Coronary artery (tissue), 2 donors: ENCODE measurements around the gene IGF1R.
"Not testable (repeated sequence)": the region's sequence is repeated elsewhere in the genome, so short reads cannot be mapped to it uniquely, and the experiment has no call there.

Experiments used
- DNase-seq: peaks from one replicate; pipeline ENCODE4 v3.0.0-alpha.2; 2017; ENCODE audit warnings: low spot score
- H3K27ac ChIP-seq, 2 donors: fragments of 200-600 bp; sonication (generic); one replicate each; pipeline ENCODE4 v1.5.1; 2016 to 2019
- H3K4me3 ChIP-seq: fragments of 200-600 bp; sonication (generic); 2 replicates; pipeline ENCODE4 v1.5.1; 2016; ENCODE audit warnings: mild to moderate bottlenecking, moderate library complexity
- CTCF ChIP-seq: fragments of 200-600 bp; sonication (generic); IDR thresholded peaks from one replicate; pipeline ENCODE4 v1.5.1; 2019; ENCODE audit warnings: antibody characterized with exemption

IGF1R gene

GRCh38 chr15:98612490-98613110 is 35.7 kb upstream of the IGF1R start:
- no peak for TF ChIP-seq CTCF
- H3K27ac ChIP-seq, result no peak overlapping the region
- no peak for DNase-seq
- H3K4me3 ChIP-seq, result no peak overlapping the region

- DNase-seq, result no peak
- no peak for TF ChIP-seq CTCF
- Histone ChIP-seq H3K4me3 (no peak overlapping the region), H3K27ac (no peak overlapping the region)
Observed at GRCh38 chr15:98614681-98615080, 33.7 kb upstream of the IGF1R start.

- no peak overlapping the region for H3K4me3 ChIP-seq
- H3K27ac ChIP-seq, result no peak overlapping the region
- no peak for TF ChIP-seq CTCF
- no peak for DNase-seq
Observed at GRCh38 chr15:98616397-98616796, 31.9 kb upstream of the IGF1R start.

GRCh38 chr15:98617328-98617980 is 30.9 kb upstream of the IGF1R start:
- TF ChIP-seq CTCF, result no peak
- Histone ChIP-seq H3K4me3 (no peak overlapping the region), H3K27ac (no peak overlapping the region)
- no peak for DNase-seq

- not testable (repeated sequence) for H3K27ac ChIP-seq, H3K4me3 ChIP-seq, DNase-seq
Observed at GRCh38 chr15:98618576-98618975, 29.8 kb upstream of the IGF1R start.

DNA sequence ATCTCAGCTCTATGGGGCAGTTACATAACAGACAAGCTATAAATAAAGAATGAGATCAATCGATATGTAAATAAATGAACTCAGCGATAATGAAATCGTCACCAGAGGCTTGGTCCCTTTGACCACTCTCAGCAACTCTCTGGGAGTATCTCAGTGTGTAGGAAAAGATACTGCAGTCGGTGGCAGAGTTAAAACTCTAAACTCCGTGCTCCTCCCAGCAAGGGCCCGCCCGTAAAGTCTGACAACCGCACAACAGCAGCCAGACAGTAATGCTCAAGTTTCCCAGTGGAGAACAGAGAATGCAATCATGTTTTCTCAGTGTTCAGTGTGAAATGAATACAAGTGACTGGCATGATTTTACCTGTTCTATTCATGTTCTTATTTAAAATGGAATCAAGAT is 28.3 kb upstream of the IGF1R start:
- H3K4me3 ChIP-seq, result no peak overlapping the region
- TF ChIP-seq CTCF, result no peak
- H3K27ac ChIP-seq, result no peak overlapping the region
- no peak for DNase-seq

DNA sequence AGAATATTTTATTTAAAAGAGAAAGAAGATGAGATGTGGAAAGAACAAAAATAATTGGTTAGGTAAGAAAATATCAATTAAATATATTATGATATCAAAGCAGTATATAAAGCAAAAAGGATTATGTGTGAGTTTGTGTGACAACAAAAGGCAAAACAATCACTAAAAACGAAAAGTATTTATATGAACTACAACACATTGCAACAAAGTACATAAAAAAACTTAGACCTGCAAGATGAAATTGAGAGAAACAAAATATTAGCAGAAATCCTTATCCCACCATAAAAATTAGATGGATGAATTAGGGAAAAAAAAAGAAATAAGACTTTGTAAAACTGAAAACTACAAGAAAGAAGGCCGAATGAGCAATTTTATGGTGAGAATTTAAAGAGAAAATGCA is 27.3 kb upstream of the IGF1R start:
- Histone ChIP-seq H3K4me3 (no peak overlapping the region), H3K27ac (no peak overlapping the region)
- no peak for TF ChIP-seq CTCF
- no peak for DNase-seq
